Suprapubic skin (tissue), 3 donors: ENCODE data around the gene BRINP3.

Source experiments
- POLR2AphosphoS5 ChIP-seq, 3 donors: sonication (generic); formaldehyde crosslinking; IDR thresholded peaks; one replicate each; pipeline ENCODE4 v1.6.1; 2017; ENCODE audit warnings: antibody characterized with exemption in 3 of 3
- TF ChIP-seq, protein P1 (sequence below), 2 donors: fragments of 200-600 bp in 1 of 2; fragments of 450-650 bp in 1 of 2; sonication (generic) in 1 of 2; IDR thresholded peaks; one replicate each; pipeline ENCODE4 v1.5.1; 2016 to 2019; ENCODE audit warnings: antibody characterized with exemption in 2 of 2, mild to moderate bottlenecking in 1 of 2, moderate library complexity in 1 of 2

GRCh38 chr1:190067592-190067991 is 410.1 kb downstream of the BRINP3 start:
- TF ChIP-seq, protein P1, sequence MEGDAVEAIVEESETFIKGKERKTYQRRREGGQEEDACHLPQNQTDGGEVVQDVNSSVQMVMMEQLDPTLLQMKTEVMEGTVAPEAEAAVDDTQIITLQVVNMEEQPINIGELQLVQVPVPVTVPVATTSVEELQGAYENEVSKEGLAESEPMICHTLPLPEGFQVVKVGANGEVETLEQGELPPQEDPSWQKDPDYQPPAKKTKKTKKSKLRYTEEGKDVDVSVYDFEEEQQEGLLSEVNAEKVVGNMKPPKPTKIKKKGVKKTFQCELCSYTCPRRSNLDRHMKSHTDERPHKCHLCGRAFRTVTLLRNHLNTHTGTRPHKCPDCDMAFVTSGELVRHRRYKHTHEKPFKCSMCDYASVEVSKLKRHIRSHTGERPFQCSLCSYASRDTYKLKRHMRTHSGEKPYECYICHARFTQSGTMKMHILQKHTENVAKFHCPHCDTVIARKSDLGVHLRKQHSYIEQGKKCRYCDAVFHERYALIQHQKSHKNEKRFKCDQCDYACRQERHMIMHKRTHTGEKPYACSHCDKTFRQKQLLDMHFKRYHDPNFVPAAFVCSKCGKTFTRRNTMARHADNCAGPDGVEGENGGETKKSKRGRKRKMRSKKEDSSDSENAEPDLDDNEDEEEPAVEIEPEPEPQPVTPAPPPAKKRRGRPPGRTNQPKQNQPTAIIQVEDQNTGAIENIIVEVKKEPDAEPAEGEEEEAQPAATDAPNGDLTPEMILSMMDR (IDR thresholded peaks at IDR 0.05) = no peak
- TF ChIP-seq POLR2AphosphoS5 (IDR thresholded peaks at IDR 0.05) = no peak
